KOPT-K1 (cell line): ENCODE results near the gene WNT9A.

Source experiments
- H3K27ac ChIP-seq: fragments of 200-600 bp; sonication (generic); 2 replicates; pipeline ENCODE4 v1.5.1; 2016; ENCODE audit warnings: antibody characterized with exemption, mild to moderate bottlenecking, low read depth, low read length; ENCODE audit not compliant: poor library complexity, severe bottlenecking
- H3K36me3 ChIP-seq: fragments of 200-600 bp; sonication (generic); 2 replicates; pipeline ENCODE4 v1.5.1; 2017; ENCODE audit warnings: antibody characterized with exemption, mild to moderate bottlenecking, low read length, moderate library complexity; ENCODE audit not compliant: insufficient read depth
- H3K9me3 ChIP-seq: fragments of 200-600 bp; sonication (generic); 2 replicates; pipeline ENCODE4 v1.5.1; 2017; ENCODE audit warnings: antibody characterized with exemption, low read length, mild to moderate bottlenecking; ENCODE audit not compliant: insufficient read depth, poor library complexity, severe bottlenecking

WNT9A gene

GRCh38 chr1:227961651-227962466 is 14.1 kb upstream of the WNT9A start:
- Histone ChIP-seq H3K27ac (no peak overlapping the region), H3K9me3 (no peaks in the 10 kb centered on the region), H3K36me3 (no peaks in the 10 kb centered on the region)

- Histone ChIP-seq H3K36me3 (no peaks in the 10 kb centered on the region), H3K27ac (no peak overlapping the region), H3K9me3 (peaks cover 10% of the 10 kb centered on the region)
Measured at GRCh38 chr1:227959325-227959860, 11.7 kb upstream of the WNT9A start.

GRCh38 chr1:227958617-227959324 is 11.0 kb upstream of the WNT9A start:
- Histone ChIP-seq H3K9me3 (peaks cover 10% of the 10 kb centered on the region), H3K36me3 (no peaks in the 10 kb centered on the region), H3K27ac (no peak overlapping the region)

- peaks cover 10% of the 10 kb centered on the region for H3K9me3 ChIP-seq
- no peak overlapping the region for H3K27ac ChIP-seq
- no peaks in the 10 kb centered on the region for H3K36me3 ChIP-seq
Measured at GRCh38 chr1:227955808-227956207, 8.1 kb upstream of the WNT9A start.

- peaks cover 10% of the 10 kb centered on the region for H3K9me3 ChIP-seq
- no peak overlapping the region for H3K27ac ChIP-seq
- no peaks in the 10 kb centered on the region for H3K36me3 ChIP-seq
Measured at GRCh38 chr1:227954163-227954850, 6.6 kb upstream of the WNT9A start.

GRCh38 chr1:227953022-227953412 is 5.3 kb upstream of the WNT9A start:
- H3K36me3 ChIP-seq = no peaks in the 10 kb centered on the region
- H3K9me3 ChIP-seq = peaks cover 10% of the 10 kb centered on the region
- no peak overlapping the region for H3K27ac ChIP-seq

GRCh38 chr1:227952374-227953021 is 4.8 kb upstream of the WNT9A start:
- H3K36me3 ChIP-seq = no peaks in the 10 kb centered on the region
- no peak overlapping the region for H3K27ac ChIP-seq
- H3K9me3 ChIP-seq = peaks cover 10% of the 10 kb centered on the region

- Histone ChIP-seq H3K36me3 (no peaks in the 10 kb centered on the region), H3K9me3 (peaks cover 10% of the 10 kb centered on the region), H3K27ac (no peak overlapping the region)
Measured at GRCh38 chr1:227951624-227952373, 4.1 kb upstream of the WNT9A start.

GRCh38 chr1:227950735-227951346 is 3.1 kb upstream of the WNT9A start:
- no peaks in the 10 kb centered on the region for H3K36me3 ChIP-seq
- H3K27ac ChIP-seq = no peak overlapping the region

GRCh38 chr1:227949954-227950734 is 2.4 kb upstream of the WNT9A start:
- no peaks in the 10 kb centered on the region for H3K9me3 ChIP-seq
- H3K36me3 ChIP-seq = no peaks in the 10 kb centered on the region
- no peak overlapping the region for H3K27ac ChIP-seq

More at GRCh38 chr1:227950735-227951346, 3.1 kb upstream of the WNT9A start:
- H3K9me3 ChIP-seq = peaks cover 4% of the 10 kb centered on the region

GRCh38 chr1:227949341-227949921 is 1.7 kb upstream of the WNT9A start:
- Histone ChIP-seq H3K9me3 (no peaks in the 10 kb centered on the region), H3K36me3 (no peaks in the 10 kb centered on the region), H3K27ac (no peak overlapping the region)

GRCh38 chr1:227948493-227949260 is 945 bp upstream of the WNT9A start:
- H3K27ac ChIP-seq = no peak overlapping the region
- H3K36me3 ChIP-seq = no peaks in the 10 kb centered on the region
- no peaks in the 10 kb centered on the region for H3K9me3 ChIP-seq

GRCh38 chr1:227947386-227947675 is 401 bp downstream of the WNT9A start:
- Histone ChIP-seq H3K27ac (no peak overlapping the region), H3K9me3 (no peaks in the 10 kb centered on the region), H3K36me3 (no peaks in the 10 kb centered on the region)
